HG03103 (cell line): ENCODE results near the gene ADRA2B.

Source experiments
- ATAC-seq: cut with Tn5 transposase; IDR thresholded peaks from one replicate; pipeline ENCODE4 v1.9.1; 2021; ENCODE audit warnings: low read depth; ENCODE audit not compliant: unreplicated experiment

The ADRA2B gene

GRCh38 chr2:96138179-96139145 lies 22.1 kb upstream of the ADRA2B start, which contains the start of gene ASTL:
ASTL (minus strand) TSS chr2:96138502; CDS start chr2:96138436, 66 bp downstream.
- no peak for ATAC-seq

DNA sequence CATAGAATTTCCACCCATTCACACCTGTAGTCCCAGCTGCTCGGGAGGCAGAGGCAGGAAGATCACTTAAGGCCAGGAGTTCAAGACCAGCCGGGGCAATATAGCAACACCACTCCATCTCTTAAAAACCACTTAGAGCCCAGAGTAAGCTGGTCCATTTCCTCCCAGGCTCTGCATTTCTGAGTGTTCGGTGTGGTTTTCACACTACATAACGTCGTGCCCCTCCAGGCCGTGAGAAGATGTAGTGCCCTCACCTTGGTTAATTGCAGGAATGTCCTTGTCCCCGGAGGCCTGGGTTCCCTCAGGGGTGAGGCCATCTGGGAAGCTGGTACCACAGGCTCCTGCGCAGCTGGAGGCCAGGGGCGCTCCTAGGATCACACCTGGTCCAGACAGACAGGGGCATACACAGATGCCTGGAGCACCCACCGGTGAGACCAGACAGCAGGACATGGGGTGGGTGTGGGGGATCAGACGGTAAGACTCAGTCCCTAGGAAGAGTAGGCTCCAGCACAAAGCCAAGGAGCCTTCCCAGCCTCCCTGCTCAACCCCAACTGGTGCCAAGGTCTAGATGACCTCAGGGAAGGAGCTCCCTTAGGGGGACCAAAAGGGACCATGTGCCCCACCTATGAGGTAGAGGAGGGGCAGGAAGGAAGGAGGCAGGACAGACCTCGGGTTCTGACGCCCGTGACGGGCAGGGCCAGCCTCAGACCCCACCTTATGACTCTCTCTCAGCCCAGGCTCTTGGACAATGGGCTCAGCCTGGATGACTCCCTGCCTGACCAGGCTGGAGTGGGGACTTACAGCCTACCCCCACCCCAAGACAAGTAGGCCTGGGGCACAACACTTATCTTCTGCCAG lies 21.2 kb upstream of the ADRA2B start:
- ATAC-seq = no peak

GRCh38 chr2:96136129-96136720 lies 19.9 kb upstream of the ADRA2B start:
- no peak for ATAC-seq

- ATAC-seq = no peak
Measured at GRCh38 chr2:96135621-96136020, 19.2 kb upstream of the ADRA2B start.

DNA sequence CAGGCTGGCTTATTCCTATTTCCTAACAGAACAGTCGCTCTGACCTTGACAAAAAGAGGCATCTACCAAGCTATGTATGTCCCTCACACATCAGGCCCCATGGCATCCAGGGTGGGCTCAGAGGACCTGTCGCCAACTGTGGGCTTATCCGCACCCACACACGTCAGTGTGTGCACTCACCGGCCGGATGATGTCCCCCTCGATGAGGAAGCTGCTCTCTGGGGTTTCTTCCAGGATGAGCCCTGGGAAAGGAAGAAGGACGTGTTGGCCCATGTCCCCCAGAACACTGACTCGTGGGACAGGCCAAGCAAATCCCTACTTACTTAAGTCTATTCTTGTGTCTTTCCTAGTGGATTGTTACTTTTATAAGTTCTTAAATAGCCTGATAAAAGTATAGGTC lies 18.8 kb upstream of the ADRA2B start:
- ATAC-seq = no peak

DNA sequence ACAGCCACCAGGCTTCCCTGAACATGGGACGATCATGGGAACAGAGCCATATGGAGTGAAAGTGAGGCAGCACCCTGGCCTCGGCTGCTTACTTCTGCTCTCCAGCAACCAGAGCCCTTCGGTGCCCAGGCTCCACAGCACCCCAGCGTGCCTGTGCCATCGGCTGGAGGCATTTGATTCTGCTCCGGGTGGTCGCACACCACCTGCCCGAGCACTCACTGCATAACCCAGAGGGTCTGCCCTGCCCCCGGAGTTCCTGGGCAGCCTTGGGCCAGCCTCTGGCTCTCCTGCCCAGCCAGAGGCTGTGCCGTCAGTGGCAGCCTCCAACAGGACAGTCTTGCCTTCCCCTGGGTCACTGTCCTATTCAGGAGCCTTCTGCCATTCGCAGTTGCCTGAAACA lies 18.1 kb upstream of the ADRA2B start:
- no peak for ATAC-seq

DNA sequence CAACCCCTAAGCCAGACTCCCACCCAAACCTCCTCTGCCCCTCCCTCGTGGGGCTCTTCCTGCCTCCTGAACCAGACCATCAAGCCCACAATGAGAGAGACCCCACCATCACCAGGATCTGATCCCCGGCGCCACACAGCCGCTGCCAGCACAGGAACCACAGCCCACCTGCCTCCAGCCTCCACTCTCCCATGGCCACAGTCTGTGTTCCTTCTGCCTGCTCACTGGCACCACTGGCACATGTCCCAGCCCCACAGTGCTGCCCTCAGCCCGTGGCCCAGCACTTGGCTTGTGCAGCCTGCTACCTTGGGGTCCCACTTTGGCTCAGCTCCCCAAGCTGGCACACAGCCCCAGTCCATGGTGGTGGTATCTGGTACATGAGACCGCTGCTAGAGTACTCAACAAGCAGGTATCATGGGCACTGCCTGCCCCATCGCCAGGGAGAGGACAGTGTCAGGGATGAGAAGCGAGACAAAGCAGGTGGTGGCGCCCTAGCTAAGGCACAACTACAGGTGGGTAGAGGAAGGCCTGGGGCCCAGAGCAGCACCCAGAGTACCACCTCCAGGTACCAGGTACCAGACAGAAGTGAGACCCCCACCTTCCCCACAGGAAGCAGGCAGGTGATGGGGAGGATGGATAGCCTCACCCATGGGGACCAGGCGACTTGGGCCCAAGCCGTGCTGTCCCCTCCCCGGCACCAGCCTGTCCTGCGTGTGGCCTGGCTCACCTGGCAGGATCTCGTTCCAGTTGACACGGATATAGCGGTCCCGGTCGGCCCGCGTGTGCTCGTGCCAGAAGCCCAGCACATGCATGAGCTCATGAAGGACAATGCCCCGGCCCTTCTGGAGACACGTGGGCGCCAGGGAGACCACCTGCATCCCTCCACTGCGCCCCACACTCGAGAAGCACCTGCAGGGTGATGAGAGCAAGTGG lies 15.7 kb upstream of the ADRA2B start:
- ATAC-seq = no peak

- no peak for ATAC-seq
Measured at GRCh38 chr2:96131152-96131812, 14.9 kb upstream of the ADRA2B start.

- no peak for ATAC-seq
Measured at GRCh38 chr2:96130483-96130882, 14.1 kb upstream of the ADRA2B start.

- ATAC-seq = no peak
Measured at GRCh38 chr2:96129528-96130120, 13.3 kb upstream of the ADRA2B start.

DNA sequence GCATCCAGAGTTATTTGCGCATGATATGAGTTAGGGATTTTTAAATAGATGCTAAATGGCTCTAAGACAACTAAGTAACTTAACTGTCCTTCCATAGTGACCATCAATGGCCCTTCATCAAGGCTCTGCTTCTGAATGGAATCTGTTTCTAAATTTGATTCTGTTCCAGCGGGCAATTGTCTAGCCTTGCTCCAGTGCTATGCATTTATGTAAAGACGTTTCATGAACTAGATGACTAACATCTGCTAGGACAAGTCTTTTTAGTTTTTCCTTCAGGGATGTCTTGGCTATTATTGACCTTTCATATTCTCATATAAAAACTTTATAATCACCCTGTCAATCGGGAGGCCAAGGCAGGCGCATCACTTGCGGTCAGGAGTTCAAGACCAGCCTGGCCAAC lies 12.1 kb upstream of the ADRA2B start:
- ATAC-seq = no peak

GRCh38 chr2:96124406-96125265 lies 8.3 kb upstream of the ADRA2B start:
- no peak for ATAC-seq

- no peak for ATAC-seq
Measured at GRCh38 chr2:96123936-96124335, 7.6 kb upstream of the ADRA2B start.

DNA sequence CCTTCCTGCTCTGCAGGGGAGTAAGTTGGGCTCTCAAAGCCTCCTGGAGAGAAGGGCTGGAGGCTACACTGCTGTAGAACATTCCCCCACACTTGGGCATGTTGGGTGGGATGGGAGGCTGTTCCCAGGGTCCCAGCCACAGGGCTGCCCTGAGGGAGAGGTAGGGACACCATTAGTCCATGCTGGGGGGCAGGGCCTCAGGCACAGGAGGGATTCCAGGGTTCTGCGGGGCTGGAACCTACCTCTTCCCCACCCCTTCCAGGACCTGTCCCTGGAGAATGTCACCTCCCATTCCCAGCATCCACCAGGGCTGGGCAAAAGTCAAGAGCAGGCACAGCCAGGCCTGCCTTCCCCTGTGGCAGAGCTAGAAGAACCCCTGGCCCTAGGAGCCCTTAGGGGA lies 6.9 kb upstream of the ADRA2B start:
- ATAC-seq = no peak

DNA sequence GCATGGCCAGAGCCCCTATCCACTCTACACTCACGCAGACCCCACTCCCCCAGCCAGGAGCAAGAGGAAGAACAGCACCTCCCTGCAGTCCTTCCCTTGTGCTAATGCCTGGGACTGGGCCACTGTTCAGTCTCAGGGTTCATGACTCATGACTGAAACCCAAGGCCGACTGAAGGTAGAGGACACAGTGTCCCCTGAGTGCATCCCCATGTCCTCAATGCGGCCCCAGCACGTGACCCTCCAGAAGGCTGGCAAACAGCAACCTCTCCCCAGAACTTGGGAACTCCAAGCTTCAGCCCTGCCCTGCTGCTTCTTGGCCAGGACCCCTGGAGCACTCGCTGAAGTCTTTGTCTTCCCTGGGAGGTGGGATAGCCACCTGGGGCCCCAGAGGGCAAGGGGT lies 6.0 kb upstream of the ADRA2B start:
- no peak for ATAC-seq

DNA sequence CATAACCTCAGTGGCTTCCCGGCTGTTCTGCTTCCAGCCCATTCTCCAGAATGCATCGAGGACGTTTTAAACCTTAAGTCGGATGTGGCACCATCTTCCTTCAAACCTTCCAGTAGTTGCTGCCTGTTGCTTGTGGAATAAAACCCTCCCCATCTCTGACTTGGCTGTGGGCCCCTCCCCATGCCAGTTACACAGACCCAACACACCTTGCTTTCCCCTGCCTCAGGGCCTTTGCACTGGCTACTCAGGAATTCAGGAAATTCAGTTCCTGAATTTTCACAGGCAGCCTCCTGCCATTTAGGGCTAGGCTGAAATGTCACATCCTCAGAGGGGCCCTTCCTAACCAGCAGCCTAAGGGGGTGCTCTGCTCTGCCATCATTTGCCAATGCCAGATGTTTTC lies 5.0 kb upstream of the ADRA2B start:
- no peak for ATAC-seq

DNA sequence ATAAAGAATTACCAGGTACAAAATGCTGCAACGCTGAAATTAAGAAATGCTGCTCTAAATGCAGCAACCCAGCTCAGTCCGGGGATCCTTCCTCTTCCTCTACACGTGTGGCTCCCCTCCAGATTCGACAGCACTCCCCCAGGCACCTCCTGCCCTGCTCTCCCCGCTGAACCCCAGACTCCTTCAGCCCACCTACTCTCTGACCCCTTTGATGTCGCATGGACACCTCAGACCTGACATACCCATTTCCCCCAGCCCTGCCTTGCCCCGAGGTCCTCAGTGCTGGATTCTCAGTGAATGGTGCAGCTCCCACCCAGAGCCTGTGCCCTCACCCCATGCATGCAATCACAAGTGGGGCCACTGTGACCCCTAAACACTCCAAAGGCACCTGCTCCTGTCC lies 4.6 kb upstream of the ADRA2B start:
- ATAC-seq = no peak

- no peak for ATAC-seq
Measured at GRCh38 chr2:96120091-96120720, 3.8 kb upstream of the ADRA2B start.
